GM18517 (cell line): ENCODE results near the gene HOXA3.

Experiments
- ATAC-seq: cut with Tn5 transposase; IDR thresholded peaks from one replicate; pipeline ENCODE4 v1.9.1; 2021; ENCODE audit warnings: mild to moderate bottlenecking, moderate library complexity; ENCODE audit not compliant: unreplicated experiment

The HOXA3 gene

GRCh38 chr7:27189997-27190748 is 37.8 kb upstream of the HOXA3 start:
- ATAC-seq = no peak

- ATAC-seq = no peak
Observed at GRCh38 chr7:27189295-27189996, 37.1 kb upstream of the HOXA3 start.

GRCh38 chr7:27188386-27189294 is 36.3 kb upstream of the HOXA3 start:
- no peak for ATAC-seq

GRCh38 chr7:27187475-27188385 is 35.3 kb upstream of the HOXA3 start:
- ATAC-seq = no peak

DNA sequence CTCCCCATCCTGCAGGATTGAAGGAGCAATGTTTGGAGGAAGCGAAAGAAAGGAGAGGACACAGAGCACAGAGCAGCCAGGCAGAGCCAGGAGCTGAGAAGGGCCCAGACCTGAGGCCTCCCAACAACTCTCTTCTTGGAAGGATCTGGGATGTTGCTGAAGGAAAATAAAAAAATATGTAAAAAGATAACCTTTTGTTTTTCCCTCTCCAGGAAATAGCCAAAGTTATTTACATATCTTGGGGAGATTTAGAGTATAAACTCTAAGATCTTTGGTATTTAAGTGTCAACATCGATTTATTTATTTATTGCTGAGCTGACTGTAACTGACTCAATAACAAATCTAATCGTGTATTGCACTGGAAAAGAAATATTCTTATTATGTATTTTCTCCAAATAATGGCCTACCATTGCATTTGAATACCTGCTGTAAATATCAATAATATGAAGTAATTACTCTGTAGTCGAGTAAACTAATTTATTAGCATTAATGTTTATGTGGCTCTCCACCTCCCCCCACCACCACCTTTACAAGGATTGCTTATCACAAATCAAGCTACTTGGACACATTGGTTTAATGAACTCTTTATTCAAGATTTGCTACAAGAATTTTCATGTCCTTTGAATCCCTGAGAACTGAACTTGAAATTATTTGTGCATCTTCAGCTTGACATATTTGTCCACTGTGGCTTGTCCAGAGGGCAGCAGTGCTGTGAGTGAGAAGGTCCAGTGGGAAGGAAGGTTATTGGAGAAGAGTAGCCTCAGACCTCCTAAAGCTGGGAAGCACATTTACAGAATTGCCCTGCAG is 34.5 kb upstream of the HOXA3 start:
- no peak for ATAC-seq

DNA sequence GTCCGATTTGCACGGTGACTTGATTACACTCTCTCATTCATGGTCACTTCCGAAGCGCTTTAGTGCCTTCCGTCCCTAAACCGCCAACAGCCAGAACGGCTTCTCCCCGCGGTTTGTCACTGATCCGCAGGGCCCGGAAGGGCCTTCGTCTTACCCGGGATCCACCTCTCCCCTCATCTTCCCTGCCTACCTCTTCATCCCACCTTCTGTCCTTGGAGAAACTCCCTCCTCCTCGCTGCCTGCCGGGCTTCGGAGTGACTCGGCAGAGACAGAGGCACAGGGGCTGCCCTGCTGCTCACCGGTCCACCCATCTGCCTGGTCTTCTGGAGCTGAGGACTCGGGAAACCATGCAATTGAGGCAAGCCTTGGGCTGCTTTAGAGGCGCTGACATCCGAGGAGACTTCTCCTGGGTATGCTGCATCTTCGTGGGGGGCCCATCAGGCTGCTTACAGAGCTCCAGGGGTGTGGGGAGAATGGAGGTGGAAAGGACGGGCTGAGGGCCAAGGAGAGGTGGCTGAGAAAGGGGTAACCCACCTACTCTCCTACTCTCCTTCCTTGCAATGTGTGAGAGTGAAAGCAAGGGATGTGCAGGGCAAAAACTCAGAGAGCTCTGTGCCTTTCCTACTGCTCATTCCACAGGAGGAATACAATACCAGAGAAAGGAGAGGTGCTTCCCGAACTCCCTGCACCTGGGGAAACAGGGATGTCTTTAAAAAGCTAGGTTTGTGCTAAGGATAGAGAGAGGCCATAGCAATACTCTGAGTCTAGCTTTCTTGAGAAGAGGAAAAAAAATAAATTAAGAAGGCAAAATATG is 33.7 kb upstream of the HOXA3 start:
- no peak for ATAC-seq

GRCh38 chr7:27185013-27185853 is 32.9 kb upstream of the HOXA3 start, which contains the start of gene HOXA11:
Gene HOXA11, minus strand, starts transcription at chr7:27185232. Its CDS starts 88 bp downstream, at chr7:27185144.
- no peak for ATAC-seq

DNA sequence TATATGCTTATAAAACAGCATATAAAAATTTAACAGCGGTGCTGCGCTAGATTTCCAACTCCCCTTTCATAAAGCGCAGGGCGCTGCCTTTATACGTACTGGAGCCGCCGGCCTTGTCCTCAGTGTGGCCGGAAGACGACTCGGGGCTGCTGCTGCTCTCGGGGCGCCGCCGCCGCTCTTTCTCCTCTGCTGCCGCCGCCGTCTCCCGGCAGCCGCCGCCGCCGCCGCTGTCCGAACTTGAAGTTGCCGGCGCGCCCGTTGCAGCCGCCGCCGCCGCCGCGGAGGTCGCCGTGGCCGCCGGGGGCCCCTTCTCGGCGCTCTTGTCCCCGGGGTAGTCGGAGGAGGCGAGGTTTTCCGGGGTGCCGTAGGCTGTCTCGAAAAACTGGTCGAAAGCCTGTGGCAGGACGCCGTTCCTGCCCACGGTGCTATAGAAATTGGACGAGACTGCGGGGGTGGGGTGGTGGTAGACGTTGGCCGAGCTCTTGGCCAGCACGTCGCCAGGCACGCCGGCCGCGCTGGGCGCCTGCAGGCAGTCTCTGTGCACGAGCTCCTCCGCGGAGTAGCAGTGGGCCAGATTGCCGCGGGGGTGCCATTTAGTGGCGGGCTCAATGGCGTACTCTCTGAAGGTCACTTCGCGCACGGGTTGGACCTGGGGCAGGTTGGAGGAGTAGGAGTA is 32.1 kb upstream of the HOXA3 start:
- ATAC-seq = no peak

- no peak for ATAC-seq
Observed at GRCh38 chr7:27183682-27184336, 31.4 kb upstream of the HOXA3 start.

- ATAC-seq = no peak
Observed at GRCh38 chr7:27182861-27183681, 30.7 kb upstream of the HOXA3 start.

- no peak for ATAC-seq
Observed at GRCh38 chr7:27182285-27182841, 30.0 kb upstream of the HOXA3 start.

GRCh38 chr7:27181795-27182275 is 29.5 kb upstream of the HOXA3 start:
- ATAC-seq = no peak

- no peak for ATAC-seq
Observed at GRCh38 chr7:27180431-27181420, 28.3 kb upstream of the HOXA3 start.
